Large intestine (tissue), 1 donor: ENCODE results near the gene SH2B3. TPM values are rescaled to one million over a fixed set of nuclear protein-coding genes. Genes with fewer than 3 reads are reported as not detected.

Source experiments
- polyA plus RNA-seq: library from polyadenylated mRNA; unstranded; fragments of 120-200 nt; gene quantifications from one replicate; pipeline ENCODE4 v1.2.1, GENCODE V29; 2013

SH2B3 gene
- polyA plus RNA-seq, 1 donor: 10.8 TPM

Other genes with a start within 250 kb of the SH2B3 start
- 85.8 TPM for gene PHETA1, start 36.8 kb upstream of the SH2B3 start, polyA plus RNA-seq
- gene ATXN2, start 193.4 kb downstream of the SH2B3 start, polyA plus RNA-seq: 54.3 TPM